GM18873 (cell line): ENCODE data around the gene TDRD6.

Experiments used
- ATAC-seq: cut with Tn5 transposase; IDR thresholded peaks from one replicate; pipeline ENCODE4 v1.9.1; 2021; ENCODE audit warnings: mild to moderate bottlenecking, moderate library complexity, moderate number of reproducible peaks; ENCODE audit not compliant: unreplicated experiment, low FRiP score

The TDRD6 gene

DNA sequence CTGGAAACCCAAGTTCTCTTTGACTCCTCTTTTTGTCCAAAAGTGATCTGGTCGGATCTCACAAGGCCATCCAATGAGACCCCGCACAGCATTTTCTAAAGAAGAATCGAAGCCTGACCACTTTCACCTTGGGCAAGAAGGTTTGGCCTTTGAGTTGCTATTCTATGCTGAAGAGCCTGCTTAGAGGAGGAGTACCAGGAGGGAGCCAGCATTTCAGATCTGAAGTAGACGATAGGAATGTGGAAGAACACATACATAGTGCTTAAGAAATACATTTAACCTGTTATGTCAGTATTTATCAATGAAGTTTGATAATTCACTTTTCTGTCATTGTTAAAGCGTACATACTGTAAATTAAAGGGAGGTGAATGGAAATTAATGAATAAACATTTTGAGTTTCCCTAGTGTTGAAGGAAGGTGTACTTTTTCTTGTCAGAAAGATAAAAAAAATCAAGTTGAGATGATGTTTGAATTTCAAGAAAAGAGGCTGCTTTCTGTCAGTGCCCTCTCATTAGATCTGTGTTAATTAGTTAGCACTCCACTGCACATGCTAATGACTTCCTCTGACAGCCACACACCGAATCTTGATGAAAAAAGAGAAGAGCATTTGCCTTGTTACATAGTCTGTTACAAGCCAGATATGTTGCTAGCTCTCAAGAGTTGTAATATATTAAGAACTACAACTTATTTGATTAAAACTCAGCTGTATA is 10.9 kb upstream of the TDRD6 start:
- no peak for ATAC-seq

DNA sequence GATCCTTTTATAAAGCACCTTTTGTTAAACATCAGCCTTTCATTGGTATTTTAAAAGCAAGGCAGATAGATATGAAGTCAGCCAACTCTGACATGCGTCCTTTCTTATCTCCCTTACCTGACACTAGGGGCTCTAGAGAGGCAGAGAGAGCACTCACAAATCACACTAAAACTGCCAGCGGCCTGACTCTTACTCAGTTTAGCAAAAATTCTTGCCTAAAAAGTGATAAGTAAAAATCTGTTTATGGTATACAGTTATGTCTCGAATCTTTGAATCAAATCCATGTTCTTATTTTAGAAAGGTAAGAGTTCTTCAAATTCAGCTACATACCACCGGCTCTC is 10.4 kb upstream of the TDRD6 start:
- ATAC-seq, result no peak

DNA sequence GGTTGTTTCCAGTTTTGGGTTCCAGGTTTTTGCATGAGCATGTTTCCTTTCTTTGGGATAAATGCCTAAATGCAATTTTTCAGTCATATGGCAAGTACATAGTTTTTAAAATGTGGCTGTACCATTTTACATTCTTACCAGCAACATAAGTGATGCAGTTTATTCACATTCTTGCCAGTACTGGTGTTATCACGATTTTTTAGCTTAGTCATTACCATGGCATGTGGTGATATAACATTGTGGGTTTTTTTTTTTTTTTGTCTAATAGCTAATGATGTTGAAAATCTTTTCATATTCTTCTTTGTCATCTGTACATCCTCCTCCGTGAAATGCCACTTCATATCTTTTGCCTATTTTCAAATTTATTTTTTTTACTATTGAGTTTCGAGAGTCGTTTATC is 2.9 kb upstream of the TDRD6 start:
- no peak for ATAC-seq

DNA sequence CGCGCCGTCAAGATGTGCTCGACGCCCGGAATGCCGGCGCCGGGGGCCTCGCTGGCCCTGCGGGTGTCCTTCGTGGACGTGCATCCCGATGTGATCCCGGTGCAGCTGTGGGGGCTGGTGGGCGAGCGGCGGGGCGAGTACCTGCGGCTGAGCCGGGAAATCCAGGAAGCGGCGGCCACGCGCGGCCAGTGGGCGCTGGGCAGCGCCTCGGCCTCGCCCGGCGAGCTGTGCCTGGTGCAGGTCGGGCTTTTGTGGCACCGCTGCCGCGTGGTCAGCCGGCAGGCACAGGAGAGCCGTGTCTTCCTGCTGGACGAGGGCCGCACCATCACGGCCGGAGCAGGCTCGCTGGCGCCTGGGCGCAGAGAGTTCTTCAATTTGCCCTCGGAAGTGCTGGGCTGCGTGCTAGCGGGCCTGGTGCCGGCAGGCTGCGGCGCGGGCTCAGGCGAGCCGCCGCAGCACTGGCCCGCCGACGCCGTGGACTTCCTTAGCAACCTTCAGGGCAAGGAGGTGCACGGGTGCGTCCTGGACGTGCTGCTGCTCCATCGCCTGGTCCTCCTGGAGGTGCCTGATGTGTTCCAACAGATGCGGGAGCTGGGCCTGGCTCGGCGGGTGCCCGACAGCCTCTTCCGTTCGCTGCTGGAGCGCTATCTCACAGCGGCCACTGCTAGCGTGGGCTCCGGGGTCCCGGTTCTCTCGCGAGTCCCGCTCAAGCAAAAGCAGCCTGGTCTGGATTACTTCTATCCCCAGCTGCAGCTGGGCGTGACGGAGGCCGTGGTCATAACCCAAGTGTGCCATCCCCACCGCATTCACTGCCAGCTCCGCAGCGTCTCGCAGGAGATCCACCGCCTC is 656 bp downstream of the TDRD6 start:
- no peak for ATAC-seq

DNA sequence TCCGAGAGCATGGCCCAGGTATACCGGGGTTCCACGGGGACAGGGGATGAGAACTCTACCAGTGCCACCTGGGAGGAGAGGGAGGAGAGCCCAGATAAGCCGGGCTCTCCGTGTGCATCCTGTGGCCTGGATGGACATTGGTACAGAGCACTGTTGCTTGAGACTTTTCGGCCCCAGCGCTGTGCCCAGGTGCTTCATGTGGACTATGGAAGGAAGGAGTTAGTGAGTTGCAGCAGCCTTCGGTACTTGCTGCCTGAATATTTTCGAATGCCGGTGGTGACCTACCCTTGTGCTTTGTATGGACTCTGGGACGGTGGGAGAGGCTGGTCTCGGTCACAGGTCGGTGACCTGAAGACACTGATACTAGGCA is 1.3 kb downstream of the TDRD6 start:
- ATAC-seq, result no peak

DNA sequence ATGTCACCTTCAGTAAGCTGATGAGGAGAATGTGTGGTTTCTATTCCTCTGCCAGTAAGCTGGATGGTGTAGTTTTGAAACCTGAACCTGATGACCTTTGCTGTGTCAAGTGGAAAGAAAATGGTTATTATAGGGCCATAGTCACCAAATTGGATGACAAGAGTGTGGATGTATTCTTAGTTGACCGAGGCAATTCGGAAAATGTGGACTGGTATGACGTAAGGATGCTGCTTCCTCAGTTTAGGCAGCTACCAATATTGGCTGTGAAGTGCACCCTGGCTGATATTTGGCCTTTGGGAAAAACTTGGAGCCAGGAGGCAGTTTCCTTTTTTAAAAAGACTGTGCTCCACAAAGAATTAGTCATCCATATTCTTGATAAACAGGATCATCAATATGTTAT is 2.0 kb downstream of the TDRD6 start:
- no peak for ATAC-seq

DNA sequence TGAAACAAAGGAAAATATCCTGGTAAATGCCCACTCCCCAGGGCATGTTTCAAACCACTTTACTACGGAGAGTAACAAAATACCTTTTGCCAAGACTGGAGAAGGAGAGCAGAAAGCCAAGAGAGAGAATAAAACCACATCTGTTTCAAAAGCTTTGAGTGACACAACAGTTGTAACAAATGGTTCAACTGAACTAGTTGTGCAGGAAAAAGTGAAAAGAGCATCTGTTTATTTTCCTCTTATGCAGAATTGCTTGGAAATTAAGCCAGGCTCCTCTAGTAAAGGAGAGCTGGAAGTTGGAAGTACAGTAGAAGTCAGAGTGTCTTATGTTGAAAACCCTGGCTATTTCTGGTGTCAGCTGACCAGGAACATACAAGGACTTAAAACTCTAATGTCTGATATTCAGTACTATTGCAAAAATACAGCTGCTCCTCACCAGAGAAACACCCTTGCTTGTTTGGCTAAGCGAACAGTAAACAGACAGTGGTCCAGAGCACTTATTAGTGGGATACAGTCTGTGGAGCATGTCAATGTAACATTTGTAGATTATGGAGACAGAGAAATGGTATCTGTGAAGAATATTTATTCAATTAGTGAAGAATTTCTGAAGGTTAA is 2.6 kb downstream of the TDRD6 start:
- no peak for ATAC-seq

DNA sequence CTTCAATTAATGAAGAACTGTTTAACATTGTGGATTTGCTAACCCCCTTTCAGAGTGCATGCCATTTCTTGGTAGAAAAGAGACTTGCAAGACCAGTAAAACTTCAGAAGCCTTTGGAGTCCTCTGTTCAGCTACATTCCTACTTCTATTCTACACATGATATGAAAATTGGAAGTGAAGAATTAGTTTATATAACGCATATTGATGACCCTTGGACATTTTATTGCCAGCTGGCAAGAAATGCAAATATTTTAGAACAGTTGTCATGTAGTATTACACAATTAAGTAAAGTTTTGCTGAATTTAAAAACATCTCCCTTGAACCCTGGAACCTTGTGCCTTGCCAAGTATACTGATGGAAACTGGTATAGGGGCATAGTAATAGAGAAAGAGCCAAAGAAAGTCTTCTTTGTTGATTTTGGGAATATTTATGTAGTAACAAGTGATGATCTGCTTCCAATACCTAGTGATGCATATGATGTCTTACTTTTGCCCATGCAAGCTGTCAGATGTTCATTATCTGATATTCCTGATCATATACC is 3.3 kb downstream of the TDRD6 start:
- ATAC-seq, result no peak

DNA sequence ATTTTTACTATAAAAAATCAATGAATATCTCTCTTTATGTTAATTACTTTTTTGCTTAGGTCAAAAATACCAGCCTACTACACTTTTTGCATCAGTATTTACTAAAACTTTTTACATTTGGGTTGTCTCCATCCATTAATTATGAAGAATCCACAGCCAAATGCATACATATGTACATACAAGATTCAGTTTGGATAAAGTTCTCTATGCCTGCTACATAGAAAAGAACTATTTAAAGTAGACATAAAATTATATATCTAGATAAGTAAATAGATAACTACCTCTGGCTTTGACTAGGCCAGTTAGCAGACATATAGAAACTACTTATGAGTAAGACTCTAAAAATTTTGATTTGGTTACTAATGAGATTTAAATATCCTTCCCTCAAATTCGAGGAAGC is 12.3 kb downstream of the TDRD6 start:
- no peak for ATAC-seq

DNA sequence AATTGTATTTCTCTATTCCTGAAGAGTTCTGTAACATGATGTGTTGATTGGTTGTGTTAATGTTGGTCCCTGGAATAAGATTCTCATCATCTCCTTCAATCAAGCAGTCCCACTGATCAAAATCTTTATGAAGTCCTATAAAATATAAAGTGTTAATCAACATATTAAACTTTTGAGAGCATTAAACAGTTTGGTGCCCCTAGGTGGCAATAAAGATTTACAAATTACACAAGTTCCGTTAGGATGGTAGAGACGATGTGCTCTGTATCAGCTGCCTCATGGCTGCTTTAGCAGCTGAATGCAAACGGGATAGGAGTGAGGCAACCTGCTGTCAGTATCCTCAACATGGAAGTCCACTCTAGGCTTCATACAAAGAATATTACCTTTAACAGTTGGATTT is 16.9 kb downstream of the TDRD6 start:
- ATAC-seq, result no peak

DNA sequence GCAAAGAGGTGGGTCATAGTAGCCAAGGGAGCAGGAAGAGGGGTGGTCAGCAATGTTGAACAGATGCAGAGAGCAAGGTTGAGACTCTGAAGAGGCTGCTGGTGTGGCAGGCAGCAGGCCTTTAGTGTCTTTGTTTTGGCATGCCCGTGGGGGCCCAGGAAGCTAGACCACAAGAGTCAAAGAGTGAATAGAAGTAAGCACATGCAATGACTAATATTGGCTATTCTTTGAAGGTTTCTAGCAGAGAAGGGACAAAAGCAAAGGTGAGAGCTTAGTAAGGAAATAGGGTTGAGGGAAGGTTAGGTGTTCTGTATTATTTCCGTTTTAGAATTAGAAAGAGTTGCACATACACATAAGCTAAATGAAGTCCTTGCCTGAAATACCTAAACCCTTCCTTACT is 18.8 kb downstream of the TDRD6 start:
- ATAC-seq, result no peak

DNA sequence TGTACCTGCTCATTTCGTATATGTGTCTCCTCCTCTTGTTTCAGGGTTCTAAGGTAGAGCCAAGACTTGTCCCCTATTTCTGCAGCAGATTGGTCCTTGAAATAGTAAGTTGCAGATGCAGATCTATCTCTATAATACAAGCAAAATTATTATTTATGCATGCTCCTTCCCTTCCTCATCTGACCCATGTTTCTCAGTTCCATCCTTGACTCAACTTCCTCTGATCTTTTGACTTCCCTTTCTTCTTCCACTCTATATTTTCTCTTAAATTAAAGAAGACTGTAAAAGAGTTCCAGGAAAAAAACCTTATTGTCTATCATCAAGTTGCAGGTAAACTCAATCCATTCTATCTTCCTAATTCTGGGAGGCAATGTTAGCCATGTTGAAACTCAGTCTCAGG is 23.8 kb downstream of the TDRD6 start:
- ATAC-seq, result no peak

DNA sequence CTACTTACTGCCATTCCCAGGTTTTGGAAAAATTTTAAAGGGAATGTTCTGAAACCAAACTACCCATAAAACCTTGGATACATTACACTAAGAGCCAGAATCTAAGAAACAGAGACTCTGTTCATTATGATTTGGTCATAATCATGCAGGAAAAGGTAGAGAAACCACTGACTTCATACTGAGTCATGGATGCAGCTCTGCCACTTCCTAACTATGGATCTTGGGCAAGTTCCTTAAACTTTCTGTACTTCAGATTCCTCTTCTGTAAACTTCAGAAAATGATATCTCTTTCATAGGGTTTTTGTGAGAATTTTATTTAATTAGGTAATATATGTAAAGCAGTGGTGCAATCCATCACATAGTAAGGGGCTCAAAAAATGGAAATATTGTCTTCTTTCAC is 27.5 kb downstream of the TDRD6 start:
- ATAC-seq, result no peak

DNA sequence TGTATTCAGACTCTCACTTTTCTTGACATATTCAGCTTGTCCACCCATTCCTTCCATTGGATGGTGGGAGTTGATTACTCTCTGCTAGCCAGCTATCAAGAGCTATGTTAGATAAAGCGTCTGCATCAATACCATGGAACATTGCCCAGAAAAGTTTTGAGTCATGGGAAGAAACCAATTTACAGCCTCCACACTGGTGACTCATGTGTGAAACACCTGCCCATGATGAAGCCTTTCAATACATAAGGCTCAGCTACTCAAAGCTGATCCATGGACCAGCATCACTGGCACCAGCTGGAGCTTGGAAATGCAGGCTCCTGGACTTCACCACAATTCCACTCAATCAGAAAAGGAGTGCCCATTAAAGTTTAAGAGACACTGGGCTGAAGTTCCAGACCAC is 31.4 kb downstream of the TDRD6 start:
- ATAC-seq, result no peak

DNA sequence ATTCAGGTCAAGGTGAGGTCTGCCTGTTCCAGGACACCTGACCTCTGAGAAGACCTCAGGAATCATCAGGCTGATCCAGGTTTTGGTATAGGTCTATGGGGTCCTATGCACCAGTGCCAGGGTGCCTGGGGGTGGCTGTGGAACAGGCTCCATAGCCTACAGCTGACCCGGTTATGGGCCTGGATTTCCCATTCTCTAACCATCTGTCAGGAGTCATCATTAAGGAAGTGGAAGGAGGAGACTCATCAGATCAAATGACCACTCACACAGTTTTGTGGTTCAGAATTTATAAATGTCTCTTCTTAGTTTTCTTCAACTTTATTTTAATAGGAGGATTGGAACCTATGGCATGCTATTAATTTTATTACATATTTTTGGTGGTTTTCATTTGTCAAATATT is 32.7 kb downstream of the TDRD6 start:
- ATAC-seq, result no peak

DNA sequence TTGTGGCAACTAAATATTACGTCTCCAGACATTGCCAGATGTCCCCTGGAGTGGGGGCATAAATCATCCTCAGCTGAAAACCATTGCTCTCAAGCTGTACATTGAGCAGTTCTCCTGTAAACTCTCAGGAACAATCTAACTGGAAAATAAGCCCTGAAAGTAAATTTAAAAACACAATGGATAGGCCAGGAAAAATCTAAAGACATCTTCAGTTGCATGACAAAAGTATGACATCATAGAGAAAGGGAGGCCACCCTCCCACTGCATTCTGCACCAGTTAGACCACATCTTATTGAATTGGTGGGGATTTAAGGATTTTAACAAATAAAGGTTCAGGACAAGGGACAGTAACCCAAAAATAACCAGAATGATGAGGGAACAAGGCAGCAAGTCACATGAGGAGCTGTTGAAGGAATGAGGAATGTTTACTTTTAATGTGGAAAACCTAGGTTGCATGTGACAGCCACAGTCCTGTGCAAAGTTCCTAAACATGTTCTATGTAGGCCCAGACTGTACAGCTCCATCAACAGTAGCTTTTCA is 42.2 kb downstream of the TDRD6 start:
- ATAC-seq, result no peak

DNA sequence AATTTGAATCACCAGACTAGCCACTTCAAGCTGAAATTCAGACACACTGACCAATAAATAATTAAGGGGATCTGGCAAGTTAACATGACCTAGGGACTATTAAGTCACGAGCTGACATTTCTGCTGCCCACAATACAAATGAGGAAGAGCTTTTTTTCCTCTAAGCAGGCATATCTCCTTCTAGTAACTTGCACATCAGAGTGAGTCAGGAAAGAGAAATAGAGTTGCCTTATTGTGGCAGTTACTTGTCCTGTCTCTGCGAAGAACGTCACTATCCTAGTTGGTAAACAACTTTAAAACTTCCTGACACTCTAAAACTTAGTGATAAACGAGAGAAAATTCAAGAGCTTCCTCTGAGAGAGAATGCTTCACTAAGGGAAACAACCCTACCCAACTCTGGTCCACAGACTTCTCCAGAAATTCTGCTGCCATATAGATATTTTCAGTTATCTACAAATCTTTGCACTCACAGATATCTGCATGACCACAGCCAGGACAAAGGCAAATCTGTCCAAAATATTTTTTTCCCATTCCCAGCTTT is 43.3 kb downstream of the TDRD6 start:
- ATAC-seq, result no peak

DNA sequence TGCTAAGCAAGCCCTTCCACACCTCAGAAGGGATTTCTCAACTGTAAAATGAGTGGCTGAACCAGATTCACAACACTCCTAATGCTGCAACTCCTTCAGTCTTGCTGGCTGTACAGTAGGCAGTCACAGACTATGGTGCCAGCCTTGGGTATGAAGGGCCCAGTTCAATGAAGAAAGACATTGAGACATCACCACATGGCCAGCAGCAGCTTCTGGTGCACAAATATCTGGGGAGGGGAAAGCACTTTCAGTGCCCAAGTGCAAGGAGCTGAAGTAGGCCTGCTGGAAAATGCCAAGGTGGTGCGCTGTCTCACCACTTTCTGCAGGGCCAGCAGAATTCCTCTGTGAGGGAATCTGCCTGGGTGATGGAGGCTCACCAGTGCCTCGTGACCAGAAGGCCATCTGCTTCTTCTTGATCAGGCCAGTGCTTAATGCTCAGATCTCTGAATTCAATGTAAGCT is 45.7 kb downstream of the TDRD6 start:
- ATAC-seq, result no peak

DNA sequence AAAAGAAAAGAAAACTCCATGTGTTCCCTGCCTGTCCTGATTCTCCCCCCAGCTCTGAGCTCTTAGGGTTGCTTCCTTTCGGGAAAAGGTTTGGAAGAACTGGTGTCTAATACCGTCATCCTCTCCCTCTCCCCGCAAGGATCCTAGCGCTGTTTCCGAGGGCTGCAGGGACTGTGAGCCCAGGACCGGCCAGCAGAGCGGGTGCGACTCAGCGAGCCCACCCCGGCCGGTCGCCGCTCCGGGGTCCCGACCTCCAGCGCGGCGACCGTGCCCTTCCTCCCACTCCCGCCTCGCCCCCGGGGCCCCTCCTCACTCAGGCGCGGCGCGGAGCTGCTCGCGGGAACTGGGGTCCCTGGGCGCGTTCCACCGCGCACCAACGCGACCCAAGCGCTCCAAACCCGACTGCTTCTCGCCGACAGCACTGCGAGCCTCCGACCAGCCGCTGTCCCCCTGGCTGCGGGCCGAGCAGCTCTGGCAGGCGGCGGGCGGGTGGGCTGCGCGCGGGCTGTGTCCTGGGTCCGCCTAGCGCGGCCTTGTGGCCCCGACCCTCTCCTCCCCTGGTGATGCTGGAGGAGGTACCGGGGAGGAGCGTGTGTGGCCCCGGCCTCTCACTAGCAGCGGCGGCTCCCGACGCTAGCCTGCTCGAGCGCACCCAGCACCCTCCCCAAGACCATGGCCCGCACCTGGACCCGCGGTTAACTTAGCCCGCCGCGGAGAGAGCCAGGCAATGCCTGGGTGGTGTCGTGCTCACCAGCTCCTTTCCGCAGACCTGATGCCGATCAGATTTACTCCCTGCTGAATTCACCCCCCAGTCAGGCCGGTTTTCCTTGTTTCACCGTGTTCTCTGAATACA is 47.4 kb downstream of the TDRD6 start, which contains the start of gene PLA2G7:
Gene PLA2G7, minus strand, starts transcription at position 509 of the 853 bp plus-strand sequence. CDS start 12,484 bp downstream, outside the sequence.
- no peak for ATAC-seq

DNA sequence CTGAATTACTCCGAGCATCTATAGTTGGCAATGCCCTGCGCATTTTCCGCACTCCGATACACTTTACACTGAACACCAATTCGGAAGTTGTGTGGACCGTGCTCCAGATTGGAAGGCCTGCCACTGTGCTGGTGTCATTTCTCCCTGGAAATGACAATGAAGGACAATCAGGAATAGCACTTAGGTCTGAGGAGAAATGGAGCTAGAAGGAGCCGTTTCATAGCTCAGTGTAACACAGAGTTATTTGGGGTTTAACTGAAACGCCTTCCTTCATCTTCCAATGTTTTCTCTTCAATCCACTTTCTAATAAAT is 48.0 kb downstream of the TDRD6 start:
- no peak for ATAC-seq
